Prostate gland (tissue), 2 donors: ENCODE measurements around the gene CRTC1. TPM values are rescaled to one million over a fixed set of nuclear protein-coding genes. Genes with fewer than 3 reads are reported as not detected.
"Not testable (repeated sequence)": the region's sequence is repeated elsewhere in the genome, so short reads cannot be mapped to it uniquely, and the experiment has no call there.

Experiments used
- DNase-seq: peaks from one replicate; pipeline ENCODE4 v3.0.0-alpha.2; 2019; ENCODE audit warnings: low spot score
- H3K27ac ChIP-seq, 2 donors: fragments of 200-600 bp; sonication (generic); 2 replicates each; pipeline ENCODE4 v1.5.1; 2017 to 2019
- H3K27me3 ChIP-seq: fragments of 200-600 bp; sonication (generic); replicated peaks from 2 replicates; pipeline ENCODE4 v1.5.1; 2019; ENCODE audit not compliant: insufficient read depth
- H3K36me3 ChIP-seq, 2 donors: fragments of 200-600 bp; sonication (generic); 1 replicate in 1 of 2; 2 replicates in 1 of 2; pipeline versions ENCODE4 v1.5.1 to v1.8.1; 2017 to 2019
- H3K4me1 ChIP-seq: fragments of 200-600 bp; sonication (generic); replicated peaks from 2 replicates; pipeline ENCODE4 v1.5.1; 2019
- H3K4me3 ChIP-seq, 2 donors: fragments of 200-600 bp; sonication (generic); 2 replicates each; pipeline ENCODE4 v1.5.1; 2017 to 2019
- H3K9me3 ChIP-seq: fragments of 200-600 bp; sonication (generic); 2 replicates; pipeline ENCODE4 v1.5.1; 2017
- POLR2A ChIP-seq: fragments of 450-650 bp; IDR thresholded peaks from one replicate; pipeline ENCODE4 v1.6.1; 2016; ENCODE audit warnings: antibody characterized with exemption, mild to moderate bottlenecking
- POLR2AphosphoS5 ChIP-seq: sonication (generic); formaldehyde crosslinking; IDR thresholded peaks from one replicate; pipeline ENCODE4 v1.6.1; 2017; ENCODE audit warnings: antibody characterized with exemption
- WGBS: methylation state at CpG from one replicate; pipeline ENCODE4 v1.1.5; 2018; 5-methylcytosine and 5-hydroxymethylcytosine counted together
- intact Hi-C: fragments of 100-400 bp; cut with DNase I; formaldehyde crosslinking; loops from one replicate; pipeline ENCODE4 v1.14.2; 2022
- total RNA-seq, 2 donors: library from RNA; depleted of rRNA; stranded (reverse); fragments of >200 nt; gene quantifications; one replicate each; pipeline ENCODE4 v1.1.0, GENCODE V29; 2016
- TF ChIP-seq, protein P1 (sequence below), 4 experiments: fragments of 200-600 bp in 2 of 4; fragments of 450-650 bp in 2 of 4; sonication (generic) in 2 of 4; IDR thresholded peaks; 1 replicate in 3 of 4; 2 replicates in 1 of 4; pipeline ENCODE4 v1.5.1; 2016 to 2019; ENCODE audit warnings: antibody characterized with exemption in 4 of 4, mild to moderate bottlenecking in 2 of 4, moderate library complexity in 2 of 4

The CRTC1 gene
- total RNA-seq, 2 donors from 2014 or later, result 6.7 to 24.4 TPM

- H3K4me1 ChIP-seq, result no peaks in the 10 kb centered on the region
- 31% methylated on average over 14 of the region's 14 CpGs for WGBS
- H3K36me3 ChIP-seq, result no peaks in the 10 kb centered on the region
- peak overlapping the region in 1 of 2 donors; percentile 32 for H3K27ac ChIP-seq
- no peaks in the 10 kb centered on the region for H3K27me3 ChIP-seq
- DNase-seq, result peak; percentile 75
- H3K9me3 ChIP-seq, result no peaks in the 10 kb centered on the region
- intact Hi-C loops, result no loop called here
- TF ChIP-seq POLR2AphosphoS5 (peak; percentile 88), POLR2A (no peak)
- H3K4me3 ChIP-seq, result no peak overlapping the region
Observed at GRCh38 chr19:18809149-18809868, 125.8 kb downstream of the CRTC1 start.

- intact Hi-C loops, H3K27me3 ChIP-seq, H3K36me3 ChIP-seq, DNase-seq, H3K9me3 ChIP-seq, H3K4me3 ChIP-seq, H3K4me1 ChIP-seq, H3K27ac ChIP-seq: not testable (repeated sequence)
- WGBS, result 94% methylated on average over 5 of the region's 5 CpGs
Observed at GRCh38 chr19:18811638-18812037, 128.2 kb downstream of the CRTC1 start.

DNA sequence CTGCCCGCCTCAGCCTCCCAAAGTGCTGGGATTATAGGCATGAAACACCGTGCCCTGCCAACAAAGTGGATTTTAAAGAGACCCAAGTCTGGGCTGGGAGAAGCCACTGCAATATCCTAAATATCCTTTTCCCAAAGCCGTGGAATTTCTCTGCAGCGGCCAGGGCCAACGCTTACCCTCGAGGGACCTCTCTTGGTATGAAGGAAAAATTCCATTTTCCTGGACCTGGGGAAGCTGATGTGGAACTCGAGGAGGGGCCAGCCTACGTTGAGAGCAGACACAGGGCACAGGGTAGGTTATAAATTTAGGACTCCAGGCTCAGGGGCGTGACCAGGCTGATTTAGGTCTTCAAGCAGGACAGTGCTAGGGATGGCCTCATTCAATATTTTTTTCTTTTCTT, 130.6 kb downstream of the CRTC1 start:
- DNase-seq, result no peak
- Histone ChIP-seq H3K4me3 (no peak overlapping the region), H3K9me3 (no peaks in the 10 kb centered on the region), H3K27me3 (no peaks in the 10 kb centered on the region), H3K36me3 (no peaks in the 10 kb centered on the region), H3K27ac (no peak overlapping the region), H3K4me1 (no peaks in the 10 kb centered on the region)
- intact Hi-C loops, result no loop called here
- no peak for TF ChIP-seq POLR2A
- no peak for TF ChIP-seq POLR2AphosphoS5
- TF ChIP-seq, protein P1, sequence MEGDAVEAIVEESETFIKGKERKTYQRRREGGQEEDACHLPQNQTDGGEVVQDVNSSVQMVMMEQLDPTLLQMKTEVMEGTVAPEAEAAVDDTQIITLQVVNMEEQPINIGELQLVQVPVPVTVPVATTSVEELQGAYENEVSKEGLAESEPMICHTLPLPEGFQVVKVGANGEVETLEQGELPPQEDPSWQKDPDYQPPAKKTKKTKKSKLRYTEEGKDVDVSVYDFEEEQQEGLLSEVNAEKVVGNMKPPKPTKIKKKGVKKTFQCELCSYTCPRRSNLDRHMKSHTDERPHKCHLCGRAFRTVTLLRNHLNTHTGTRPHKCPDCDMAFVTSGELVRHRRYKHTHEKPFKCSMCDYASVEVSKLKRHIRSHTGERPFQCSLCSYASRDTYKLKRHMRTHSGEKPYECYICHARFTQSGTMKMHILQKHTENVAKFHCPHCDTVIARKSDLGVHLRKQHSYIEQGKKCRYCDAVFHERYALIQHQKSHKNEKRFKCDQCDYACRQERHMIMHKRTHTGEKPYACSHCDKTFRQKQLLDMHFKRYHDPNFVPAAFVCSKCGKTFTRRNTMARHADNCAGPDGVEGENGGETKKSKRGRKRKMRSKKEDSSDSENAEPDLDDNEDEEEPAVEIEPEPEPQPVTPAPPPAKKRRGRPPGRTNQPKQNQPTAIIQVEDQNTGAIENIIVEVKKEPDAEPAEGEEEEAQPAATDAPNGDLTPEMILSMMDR (IDR thresholded peaks at IDR 0.05), result no peak
- WGBS, result 58% methylated on average over 9 of the region's 9 CpGs

DNA sequence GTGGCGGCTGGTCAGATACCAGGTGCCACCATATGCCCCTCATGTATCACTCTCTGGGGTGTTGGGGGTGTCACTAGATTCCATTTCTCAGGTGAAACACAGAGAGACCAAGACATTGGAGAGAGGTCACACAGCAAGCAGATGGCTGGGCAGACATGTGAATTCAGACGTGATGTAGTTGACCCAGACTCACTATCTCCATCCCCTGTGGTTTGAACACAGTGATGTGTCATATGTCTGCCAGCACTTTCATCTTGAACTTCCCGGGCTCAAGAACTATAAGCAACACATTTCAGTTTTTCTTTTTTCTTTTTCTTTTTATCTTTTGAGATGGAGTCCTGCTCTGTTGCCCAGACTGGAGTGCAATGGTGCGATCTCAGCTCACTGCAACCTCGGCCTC, 132.2 kb downstream of the CRTC1 start:
- TF ChIP-seq POLR2A (no peak), POLR2AphosphoS5 (no peak)
- TF ChIP-seq, protein P1 (IDR thresholded peaks at IDR 0.05), result no peak
- intact Hi-C loops, result no loop called here
- Histone ChIP-seq H3K4me3 (no peak overlapping the region), H3K9me3 (no peaks in the 10 kb centered on the region), H3K27ac (no peak overlapping the region), H3K36me3 (no peaks in the 10 kb centered on the region), H3K4me1 (no peaks in the 10 kb centered on the region), H3K27me3 (no peaks in the 10 kb centered on the region)
- DNase-seq, result no peak
- whole genome bisulfite sequencing, result 94% methylated on average over 5 of the region's 5 CpGs

- H3K27ac ChIP-seq, H3K27me3 ChIP-seq, H3K4me1 ChIP-seq, H3K9me3 ChIP-seq, H3K36me3 ChIP-seq, intact Hi-C loops, H3K4me3 ChIP-seq, DNase-seq: not testable (repeated sequence)
- 96% methylated on average over 4 of the region's 4 CpGs for whole genome bisulfite sequencing
Observed at GRCh38 chr19:18816645-18817044, 133.2 kb downstream of the CRTC1 start.

- no peak for TF ChIP-seq POLR2A
- no peak for TF ChIP-seq POLR2AphosphoS5
- TF ChIP-seq, protein P1 (IDR thresholded peaks at IDR 0.05), result no peak
- H3K27me3 ChIP-seq, result no peaks in the 10 kb centered on the region
- intact Hi-C loops, result no loop called here
- WGBS, result 81% methylated on average over 9 of the region's 9 CpGs
- H3K4me1 ChIP-seq, result no peaks in the 10 kb centered on the region
- no peaks in the 10 kb centered on the region for H3K36me3 ChIP-seq
- H3K9me3 ChIP-seq, result no peaks in the 10 kb centered on the region
- no peak overlapping the region for H3K4me3 ChIP-seq
- no peak overlapping the region for H3K27ac ChIP-seq
- no peak for DNase-seq
Observed at GRCh38 chr19:18817574-18817973, 134.1 kb downstream of the CRTC1 start.
